ENCODE measurements around the gene CT47A1.

The CT47A1 gene

GRCh38 chrX:121009764-121010163 lies 24.2 kb upstream of the CT47A1 start:
- Histone ChIP-seq H3K4me2 (ENCODE audit: low read length, poor library complexity, severe bottlenecking) (no peak overlapping the region), H3K27me3 (ENCODE audit: control insufficient read depth in 1 of 2, insufficient read depth in 1 of 2, low read length in 2 of 2) (no peaks in the 10 kb centered on the region), H2BK12ac (ENCODE audit: low read length in 2 of 2) (no peak overlapping the region), H2AFZ (ENCODE audit: low read depth, low read length) (no peak overlapping the region), H3K9ac (ENCODE audit: low read length) (no peak overlapping the region), H2BK120ac (ENCODE audit: low read depth, low read length) (no peak overlapping the region), H4K8ac (ENCODE audit: low read length) (no peak overlapping the region), H3K4ac (ENCODE audit: low read depth in 1 of 2, low read length in 2 of 2) (no peak overlapping the region), H3K4me1 (ENCODE audit: control insufficient read depth, insufficient read depth, low read depth, low read length) (no peaks in the 10 kb centered on the region), H3K4me3 (ENCODE audit: insufficient read depth in 1 of 2, low read depth in 1 of 2, low read length in 2 of 2) (no peak overlapping the region), H2BK5ac (ENCODE audit: low read depth, low read length, poor library complexity, severe bottlenecking) (no peak overlapping the region), H3K18ac (ENCODE audit: low read depth in 1 of 2, low read length in 2 of 2) (no peak overlapping the region), H3K27ac (ENCODE audit: low read length, poor library complexity, severe bottlenecking) (no peak overlapping the region), H3K9me3 (ENCODE audit: control insufficient read depth, low read length) (peaks cover 13% of the 10 kb centered on the region), H3K23ac (ENCODE audit: low read length in 2 of 2) (no peak overlapping the region), H4K91ac (ENCODE audit: low read length) (no peak overlapping the region), H3K36me3 (ENCODE audit: control insufficient read depth in 1 of 2, insufficient read depth in 2 of 2, low read depth in 1 of 2, low read length in 2 of 2) (no peaks in the 10 kb centered on the region), H2BK15ac (ENCODE audit: low read depth, poor library complexity, severe bottlenecking) (no peak overlapping the region), H3K79me1 (replicated peaks; ENCODE audit: low read length, poor library complexity, severe bottlenecking) (no peaks in the 10 kb centered on the region), H3K14ac (ENCODE audit: low read length in 2 of 2) (no peak overlapping the region), H2AK5ac (ENCODE audit: low read length, severe bottlenecking) (no peak overlapping the region)
- WGBS, result 71% methylated on average over 1 of the region's 3 CpGs
- DNase-seq, result no peak

DNA sequence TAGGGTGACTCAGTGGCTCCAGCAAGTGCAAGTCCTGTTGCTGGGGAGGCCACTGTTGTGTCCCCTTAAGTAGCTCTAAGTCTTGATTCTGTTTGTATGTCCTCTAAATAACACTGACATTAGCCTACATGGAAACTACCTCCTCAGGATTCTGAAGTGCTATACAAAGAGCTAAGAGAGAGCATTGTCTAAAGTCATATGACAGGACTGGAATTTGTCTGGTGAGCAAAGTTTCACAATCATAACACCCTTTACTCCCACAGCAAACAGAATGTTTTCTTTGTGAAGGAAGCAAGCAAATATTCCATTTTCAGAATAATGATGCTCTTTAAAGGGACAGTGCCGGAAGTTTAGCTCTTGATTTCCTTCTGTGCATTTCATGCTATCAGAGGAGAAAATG lies 23.4 kb upstream of the CT47A1 start:
- Histone ChIP-seq H3K27me3 (ENCODE audit: control insufficient read depth in 1 of 2, insufficient read depth in 1 of 2, low read length in 2 of 2) (no peaks in the 10 kb centered on the region), H4K91ac (ENCODE audit: low read length) (no peak overlapping the region), H3K9ac (ENCODE audit: low read length) (no peak overlapping the region), H3K36me3 (ENCODE audit: control insufficient read depth in 1 of 2, insufficient read depth in 2 of 2, low read depth in 1 of 2, low read length in 2 of 2) (no peaks in the 10 kb centered on the region), H2AK5ac (ENCODE audit: low read length, severe bottlenecking) (no peak overlapping the region), H3K14ac (ENCODE audit: low read length in 2 of 2) (no peak overlapping the region), H2BK120ac (ENCODE audit: low read depth, low read length) (no peak overlapping the region), H3K27ac (ENCODE audit: low read length, poor library complexity, severe bottlenecking) (no peak overlapping the region), H2BK15ac (ENCODE audit: low read depth, poor library complexity, severe bottlenecking) (no peak overlapping the region), H2BK12ac (ENCODE audit: low read length in 2 of 2) (no peak overlapping the region), H3K4me2 (ENCODE audit: low read length, poor library complexity, severe bottlenecking) (no peak overlapping the region), H3K4me1 (ENCODE audit: control insufficient read depth, insufficient read depth, low read depth, low read length) (no peaks in the 10 kb centered on the region), H2BK5ac (ENCODE audit: low read depth, low read length, poor library complexity, severe bottlenecking) (no peak overlapping the region), H4K8ac (ENCODE audit: low read length) (no peak overlapping the region), H3K79me1 (replicated peaks; ENCODE audit: low read length, poor library complexity, severe bottlenecking) (no peaks in the 10 kb centered on the region), H3K4me3 (ENCODE audit: insufficient read depth in 1 of 2, low read depth in 1 of 2, low read length in 2 of 2) (no peak overlapping the region), H3K23ac (ENCODE audit: low read length in 2 of 2) (no peak overlapping the region), H3K9me3 (ENCODE audit: control insufficient read depth, low read length) (peaks cover 10% of the 10 kb centered on the region), H2AFZ (ENCODE audit: low read depth, low read length) (no peak overlapping the region), H3K4ac (ENCODE audit: low read depth in 1 of 2, low read length in 2 of 2) (no peak overlapping the region), H3K18ac (ENCODE audit: low read depth in 1 of 2, low read length in 2 of 2) (no peak overlapping the region)
- WGBS, result 94% methylated on average over 1 of the region's 1 CpG
- DNase-seq, result no peak

DNA sequence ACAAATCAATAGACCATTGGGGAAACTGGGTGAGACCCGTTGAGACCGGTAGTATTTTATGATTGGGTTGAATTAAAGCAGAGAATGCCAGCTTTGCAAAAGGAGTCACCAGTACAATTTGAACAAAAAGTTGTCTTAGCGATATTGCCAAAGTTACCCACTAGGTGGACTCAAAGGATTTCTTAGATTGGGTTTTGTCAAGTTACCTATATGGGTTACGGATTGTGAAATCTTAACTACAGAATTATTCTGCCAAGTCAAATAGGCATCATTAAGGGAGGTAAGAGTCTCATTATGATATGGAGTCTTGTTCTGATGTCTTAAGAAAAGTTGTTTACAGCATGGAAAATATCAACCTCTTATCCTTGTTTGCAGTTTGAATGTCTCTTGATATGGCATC lies 15.0 kb upstream of the CT47A1 start:
- Histone ChIP-seq H3K18ac (ENCODE audit: low read depth in 1 of 2, low read length in 2 of 2) (no peak overlapping the region), H3K23ac (ENCODE audit: low read length in 2 of 2) (no peak overlapping the region), H2AK5ac (ENCODE audit: low read length, severe bottlenecking) (no peak overlapping the region), H2AFZ (ENCODE audit: low read depth, low read length) (no peak overlapping the region), H4K91ac (ENCODE audit: low read length) (no peak overlapping the region), H3K4me2 (ENCODE audit: low read length, poor library complexity, severe bottlenecking) (no peak overlapping the region), H3K4me1 (ENCODE audit: control insufficient read depth, insufficient read depth, low read depth, low read length) (no peaks in the 10 kb centered on the region), H3K36me3 (ENCODE audit: control insufficient read depth in 1 of 2, insufficient read depth in 2 of 2, low read depth in 1 of 2, low read length in 2 of 2) (no peaks in the 10 kb centered on the region), H2BK5ac (ENCODE audit: low read depth, low read length, poor library complexity, severe bottlenecking) (no peak overlapping the region), H2BK12ac (ENCODE audit: low read length in 2 of 2) (no peak overlapping the region), H3K9ac (ENCODE audit: low read length) (no peak overlapping the region), H3K79me1 (replicated peaks; ENCODE audit: low read length, poor library complexity, severe bottlenecking) (no peaks in the 10 kb centered on the region), H3K27ac (ENCODE audit: low read length, poor library complexity, severe bottlenecking) (no peak overlapping the region), H3K9me3 (ENCODE audit: control insufficient read depth, low read length) (no peaks in the 10 kb centered on the region), H3K14ac (ENCODE audit: low read length in 2 of 2) (no peak overlapping the region), H3K4ac (ENCODE audit: low read depth in 1 of 2, low read length in 2 of 2) (no peak overlapping the region), H3K4me3 (ENCODE audit: insufficient read depth in 1 of 2, low read depth in 1 of 2, low read length in 2 of 2) (no peak overlapping the region), H2BK120ac (ENCODE audit: low read depth, low read length) (no peak overlapping the region), H2BK15ac (ENCODE audit: low read depth, poor library complexity, severe bottlenecking) (no peak overlapping the region), H4K8ac (ENCODE audit: low read length) (no peak overlapping the region), H3K27me3 (ENCODE audit: control insufficient read depth in 1 of 2, insufficient read depth in 1 of 2, low read length in 2 of 2) (no peaks in the 10 kb centered on the region)
- DNase-seq, result no peak
- 73% methylated on average over 4 of the region's 4 CpGs for WGBS

- no peak overlapping the region for H4K91ac ChIP-seq (ENCODE audit: low read length)
- no peaks in the 10 kb centered on the region for H3K79me1 ChIP-seq (replicated peaks; ENCODE audit: low read length, poor library complexity, severe bottlenecking)
- H2BK5ac ChIP-seq (ENCODE audit: low read depth, low read length, poor library complexity, severe bottlenecking), result no peak overlapping the region
- no peaks in the 10 kb centered on the region for H3K36me3 ChIP-seq (ENCODE audit: control insufficient read depth in 1 of 2, insufficient read depth in 2 of 2, low read depth in 1 of 2, low read length in 2 of 2)
- DNase-seq, result no peak
- H2AK5ac ChIP-seq (ENCODE audit: low read length, severe bottlenecking), result no peak overlapping the region
- no peak overlapping the region for H3K4me3 ChIP-seq (ENCODE audit: insufficient read depth in 1 of 2, low read depth in 1 of 2, low read length in 2 of 2)
- no peak overlapping the region for H2BK120ac ChIP-seq (ENCODE audit: low read depth, low read length)
- no peak overlapping the region for H3K27ac ChIP-seq (ENCODE audit: low read length, poor library complexity, severe bottlenecking)
- no peak overlapping the region for H3K18ac ChIP-seq (ENCODE audit: low read depth in 1 of 2, low read length in 2 of 2)
- no peak overlapping the region for H2AFZ ChIP-seq (ENCODE audit: low read depth, low read length)
- H2BK12ac ChIP-seq (ENCODE audit: low read length in 2 of 2), result no peak overlapping the region
- no peak overlapping the region for H4K8ac ChIP-seq (ENCODE audit: low read length)
- WGBS, result 37% methylated on average over 2 of the region's 3 CpGs
- no peak overlapping the region for H3K23ac ChIP-seq (ENCODE audit: low read length in 2 of 2)
- no peak overlapping the region for H2BK15ac ChIP-seq (ENCODE audit: low read depth, poor library complexity, severe bottlenecking)
- no peak overlapping the region for H3K9ac ChIP-seq (ENCODE audit: low read length)
- no peak overlapping the region for H3K14ac ChIP-seq (ENCODE audit: low read length in 2 of 2)
- H3K4me1 ChIP-seq (ENCODE audit: control insufficient read depth, insufficient read depth, low read depth, low read length), result no peaks in the 10 kb centered on the region
- no peaks in the 10 kb centered on the region for H3K9me3 ChIP-seq (ENCODE audit: control insufficient read depth, low read length)
- no peak overlapping the region for H3K4me2 ChIP-seq (ENCODE audit: low read length, poor library complexity, severe bottlenecking)
- H3K4ac ChIP-seq (ENCODE audit: low read depth in 1 of 2, low read length in 2 of 2), result no peak overlapping the region
- H3K27me3 ChIP-seq (ENCODE audit: control insufficient read depth in 1 of 2, insufficient read depth in 1 of 2, low read length in 2 of 2), result no peaks in the 10 kb centered on the region
These were observed 13.9 kb upstream of the CT47A1 start for GRCh38 chrX:120999413-120999812.

All from mesenchymal stem cell (in vitro differentiated cells and primary cell).